ENCODE data around the gene ITPKB.

Gene ITPKB

DNA sequence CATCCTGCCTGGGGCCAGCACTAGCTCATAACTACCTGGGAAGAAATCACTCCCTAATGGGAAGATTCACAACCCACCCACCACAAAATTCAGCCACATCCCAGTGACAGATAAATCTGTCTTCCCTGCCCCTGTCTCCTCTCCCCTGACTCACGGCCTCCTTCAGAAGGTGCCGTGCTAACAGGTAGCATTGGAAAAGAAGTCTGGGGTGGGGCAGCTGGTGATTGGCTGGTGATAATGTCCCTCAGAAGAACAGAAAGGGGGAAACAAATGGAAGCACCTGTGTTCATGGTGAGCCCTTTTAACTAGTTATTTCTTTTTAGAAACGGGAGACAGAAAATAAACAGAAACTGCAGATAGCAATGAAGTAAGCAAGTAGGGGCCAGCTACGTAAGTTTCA is 29.1 kb downstream of the ITPKB start:
- in situ Hi-C loops (cut with HindIII; ENCODE audit: low sequenced_read_pairs), result loop anchor here (5.0 kb wide), 1 partner anchor 73 kb away; no protein-coding TSS in a partner anchor

DNA sequence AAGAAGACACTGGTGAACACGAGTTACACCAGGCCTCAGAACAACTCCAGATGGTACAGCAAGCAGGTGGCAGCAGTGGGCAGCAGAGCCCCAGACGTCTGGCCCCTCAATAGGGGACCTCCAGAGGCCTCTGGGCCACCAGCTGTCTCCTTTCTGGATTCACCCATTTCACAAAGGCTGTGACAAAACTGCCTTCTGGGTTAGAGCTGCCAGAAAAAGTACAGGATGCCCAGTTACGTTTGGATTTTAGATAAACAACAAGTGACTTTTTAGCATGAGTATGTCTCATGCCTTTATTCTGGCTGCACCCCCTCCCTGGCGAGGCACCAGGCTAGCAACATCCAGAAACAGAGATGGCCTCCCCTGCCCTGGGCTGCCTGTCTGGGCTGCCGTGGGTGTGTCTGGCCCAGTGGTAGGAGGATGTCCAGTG is 30.1 kb downstream of the ITPKB start:
- in situ Hi-C loops (cut with HindIII; ENCODE audit: low sequenced_read_pairs), result loop anchor here (5.0 kb wide), 1 partner anchor 72 kb away; no protein-coding TSS in a partner anchor

DNA sequence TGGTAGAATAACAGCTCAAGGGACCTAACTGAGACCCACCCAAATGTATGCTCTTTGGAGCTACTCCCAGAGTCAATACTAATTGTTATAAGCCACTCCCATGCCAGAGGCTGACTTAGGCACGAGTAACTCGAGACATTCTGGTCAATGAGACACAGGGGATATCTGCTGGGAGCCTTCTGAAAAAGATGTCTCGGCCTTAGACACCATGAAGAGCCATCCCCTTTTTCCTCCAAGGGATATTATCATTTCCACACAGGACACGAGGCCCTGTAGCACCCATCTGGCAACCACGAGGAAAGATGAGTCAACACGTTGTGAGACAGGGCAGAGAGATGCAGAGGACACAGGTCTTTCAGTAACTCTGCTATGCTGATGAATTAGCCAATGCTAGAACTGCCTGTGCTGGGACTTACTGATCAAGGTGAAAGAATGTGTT is 30.7 kb downstream of the ITPKB start:
- in situ Hi-C loops (cut with HindIII; ENCODE audit: low sequenced_read_pairs), result loop anchor here (5.0 kb wide), 1 partner anchor 71 kb away; no protein-coding TSS in a partner anchor

DNA sequence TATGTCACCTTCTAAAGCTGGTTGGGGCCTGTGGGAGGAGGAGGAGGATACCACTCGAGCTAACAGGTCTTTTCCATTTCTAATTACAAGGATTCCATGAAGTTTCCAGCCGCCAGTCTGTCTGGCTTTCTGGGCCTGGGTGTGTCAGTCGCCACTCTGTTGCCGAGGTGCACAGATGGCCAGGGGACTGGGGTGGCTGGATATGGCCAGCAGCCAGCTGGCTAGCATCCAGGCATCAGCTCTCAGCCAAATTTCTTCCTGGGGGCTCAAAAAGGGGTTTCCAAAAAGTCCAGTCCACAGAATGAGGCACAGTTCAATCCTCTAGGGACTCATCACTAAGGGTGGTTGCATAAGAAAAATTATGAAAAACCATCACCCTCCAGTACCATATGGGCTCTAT is 32.4 kb downstream of the ITPKB start:
- in situ Hi-C loops (cut with HindIII; ENCODE audit: low sequenced_read_pairs), result loop anchor here (5.0 kb wide), 1 partner anchor 69 kb away; no protein-coding TSS in a partner anchor

DNA sequence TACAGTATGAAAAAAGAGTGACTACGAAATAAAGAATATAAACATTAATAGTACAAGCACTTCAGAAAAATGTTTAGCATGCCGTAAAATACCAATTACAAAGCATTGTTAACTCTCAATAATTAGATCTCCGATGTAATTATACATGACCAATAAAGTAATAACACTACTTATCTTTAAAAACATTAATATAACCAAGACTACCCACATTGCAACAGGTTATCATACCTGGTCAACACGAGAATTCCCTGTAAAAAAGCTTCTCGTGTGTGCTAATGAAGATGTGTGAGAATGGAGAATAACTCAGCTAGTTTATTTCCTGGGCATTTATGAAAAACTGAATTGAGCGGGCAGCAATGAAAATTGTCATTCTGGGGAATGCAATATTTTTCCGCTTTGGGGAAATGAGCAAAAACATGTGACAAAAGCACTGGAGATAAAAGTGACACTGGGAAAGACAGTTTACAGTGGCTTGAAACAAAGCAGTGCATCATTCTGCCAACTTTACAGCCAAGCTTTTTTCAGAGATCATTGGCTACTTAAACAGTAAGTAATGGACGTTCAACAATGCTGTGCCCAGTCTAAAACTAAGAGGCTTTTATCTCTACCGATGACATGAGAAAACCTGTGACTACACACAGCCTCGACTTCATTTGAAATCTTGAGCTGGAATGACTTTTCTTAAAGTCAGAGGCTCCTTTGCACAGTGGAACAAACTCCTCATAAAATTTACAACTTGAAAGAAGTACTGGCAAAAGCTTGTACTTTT is 34.7 kb downstream of the ITPKB start:
- in situ Hi-C loops (cut with HindIII; ENCODE audit: low sequenced_read_pairs), result no loop called here

DNA sequence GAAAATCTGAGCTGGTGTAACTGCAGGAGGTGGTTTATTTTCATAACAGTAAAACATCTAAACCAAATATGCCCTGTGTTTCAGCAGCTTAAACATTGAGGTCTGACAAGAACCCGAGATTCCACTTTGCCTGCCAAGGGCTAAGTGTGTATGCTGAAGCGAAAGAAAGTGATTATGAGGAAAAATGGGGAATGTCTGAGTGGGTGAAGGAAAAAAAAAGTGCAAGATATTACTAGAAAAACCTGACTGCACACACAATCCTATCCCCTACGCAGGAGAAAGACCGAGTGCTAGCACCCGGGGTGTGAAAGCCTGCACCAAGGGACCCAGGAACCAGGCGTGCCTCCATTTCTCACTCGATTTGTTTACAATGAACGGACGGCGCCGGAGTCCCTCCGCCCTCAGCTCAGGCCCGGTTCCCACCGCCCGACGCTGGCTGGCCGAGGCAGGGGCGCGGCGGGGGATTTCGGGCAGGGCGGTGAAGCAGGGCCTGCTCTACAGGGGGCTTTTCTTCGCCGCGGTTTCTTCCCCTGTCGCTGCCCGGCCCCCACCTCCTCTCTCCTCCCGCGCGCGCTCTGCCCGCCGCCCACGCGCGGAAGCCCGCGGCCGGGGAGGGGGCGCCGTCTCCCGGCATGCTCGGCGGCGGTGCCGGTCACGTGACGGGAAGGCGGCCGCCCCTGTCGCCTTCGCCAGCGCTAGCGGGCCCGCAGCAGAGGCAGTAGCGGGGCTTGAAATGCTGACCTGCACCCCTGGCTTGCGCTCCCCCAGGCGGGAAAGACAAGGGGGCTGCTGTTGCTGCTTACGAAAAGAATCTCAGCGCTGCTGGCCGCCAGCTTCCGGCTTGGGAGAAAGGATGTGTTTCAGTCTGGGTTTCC is 35.9 kb downstream of the ITPKB start:
- in situ Hi-C loops (cut with HindIII; ENCODE audit: low sequenced_read_pairs), result no loop called here

DNA sequence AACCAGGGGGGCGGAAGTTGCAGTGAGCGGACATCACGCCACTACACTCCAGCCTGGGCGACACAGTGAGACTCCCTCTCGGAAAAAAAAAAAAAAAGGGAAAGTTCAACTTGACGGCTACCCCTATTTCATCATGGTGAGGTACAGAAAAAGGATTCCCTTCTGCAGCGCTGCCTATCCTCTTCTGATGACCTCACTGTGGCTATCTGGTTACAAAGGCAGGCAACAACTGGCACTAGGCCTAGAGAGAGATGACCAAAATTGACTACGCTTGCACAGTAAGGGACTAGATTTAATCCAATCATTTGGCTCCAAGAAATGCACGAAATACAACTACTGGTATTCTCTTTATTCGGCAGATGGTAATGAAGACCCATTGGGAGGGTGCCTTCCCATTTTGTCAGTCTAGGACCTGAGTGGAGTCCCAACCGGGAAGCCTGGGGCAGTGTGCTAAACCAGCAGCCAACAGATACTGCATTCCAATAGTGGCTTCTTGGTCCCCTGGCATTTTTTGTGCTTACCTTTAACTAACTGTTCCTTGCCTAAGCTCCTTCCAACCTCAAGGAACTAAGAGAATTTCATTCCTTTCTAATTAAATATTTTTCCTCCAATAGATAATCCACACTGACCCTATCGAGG is 36.6 kb downstream of the ITPKB start:
- in situ Hi-C loops (cut with HindIII; ENCODE audit: low sequenced_read_pairs), result no loop called here

DNA sequence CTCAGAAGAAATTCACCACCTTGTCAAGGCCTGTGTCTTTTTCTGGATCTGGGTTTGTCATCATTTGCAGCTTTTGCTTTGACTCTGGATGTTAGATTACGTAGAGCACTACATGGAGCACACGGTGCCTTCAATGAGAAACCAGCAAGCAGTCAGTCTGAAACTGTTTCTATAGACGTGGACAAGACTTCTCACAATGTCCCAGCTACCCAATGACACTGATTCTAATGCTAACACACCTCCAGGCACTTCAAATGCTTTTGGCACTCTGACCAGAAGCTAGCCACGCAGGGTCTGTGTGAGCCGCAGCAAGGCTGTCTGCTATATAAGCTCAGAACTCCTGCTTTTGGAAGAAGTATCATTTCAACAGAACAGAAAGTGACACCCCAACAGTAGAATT is 38.2 kb downstream of the ITPKB start:
- in situ Hi-C loops (cut with HindIII; ENCODE audit: low sequenced_read_pairs), result no loop called here

DNA sequence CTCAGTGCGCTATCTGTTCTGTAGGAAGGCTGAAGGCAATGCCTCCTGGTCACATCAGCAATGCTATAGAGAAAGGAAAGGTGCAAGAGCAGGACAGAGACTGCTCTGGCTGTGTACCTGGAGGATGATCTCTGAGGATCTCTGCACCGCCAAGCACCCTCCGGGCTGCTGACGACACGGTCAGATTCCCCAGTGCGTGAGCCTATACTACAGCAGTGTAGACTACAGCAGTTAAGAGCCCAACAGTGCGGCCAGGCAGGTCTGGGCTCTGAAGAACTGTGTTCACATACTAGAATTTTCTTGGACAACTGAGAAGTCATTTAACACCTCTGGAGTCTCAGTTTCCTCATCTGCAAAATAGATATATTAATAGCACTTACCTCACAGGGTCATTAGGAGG is 39.9 kb downstream of the ITPKB start:
- in situ Hi-C loops (cut with HindIII; ENCODE audit: low sequenced_read_pairs), result no loop called here

DNA sequence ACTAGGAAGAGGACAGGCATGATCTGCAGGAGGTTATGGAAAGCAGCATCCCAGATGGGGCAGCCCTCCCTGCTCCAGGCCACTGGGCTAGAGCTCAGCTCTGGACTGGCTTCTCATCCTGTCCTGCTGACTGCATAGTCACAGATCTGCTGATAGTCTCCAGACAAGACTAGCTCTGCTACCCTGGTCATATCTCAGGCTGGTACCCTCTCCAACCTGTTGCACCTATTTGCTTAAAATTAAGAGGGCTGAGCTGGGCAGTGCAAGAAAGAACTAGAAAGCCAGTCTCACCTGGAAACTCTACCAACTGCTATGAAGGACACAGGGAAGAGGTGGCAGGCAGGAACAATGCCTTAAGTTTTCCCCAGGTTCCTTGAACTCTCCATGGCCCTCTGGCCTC is 40.4 kb downstream of the ITPKB start:
- in situ Hi-C loops (cut with HindIII; ENCODE audit: low sequenced_read_pairs), result no loop called here

DNA sequence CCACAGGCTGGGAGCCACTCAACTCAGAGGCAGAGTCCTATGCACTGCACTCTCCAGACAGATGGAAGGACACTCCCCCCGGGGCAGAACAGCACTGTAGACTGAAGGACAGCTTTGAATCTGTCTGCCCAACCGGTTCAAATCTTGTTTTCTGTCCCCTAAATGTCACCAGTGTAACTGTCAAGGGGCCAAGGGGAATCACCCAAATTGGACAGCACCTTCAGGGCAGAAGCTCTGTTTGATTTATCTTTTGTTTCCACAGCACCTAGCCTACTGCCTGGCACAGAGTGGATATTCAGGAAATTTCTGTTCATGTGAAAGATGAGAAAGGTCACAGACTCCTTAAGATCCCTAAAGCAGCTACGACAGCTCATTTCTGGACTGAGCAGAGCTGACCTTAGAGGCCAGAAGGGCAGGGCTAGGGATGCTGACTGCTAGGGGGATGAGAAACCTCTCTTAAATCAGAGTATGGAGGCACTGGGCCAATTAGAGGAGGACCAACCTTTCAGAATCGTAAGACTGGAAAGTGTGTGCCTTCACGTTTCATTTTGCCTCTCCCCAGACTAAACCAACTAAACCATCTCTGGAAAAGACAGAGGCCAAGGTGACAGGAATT is 41.0 kb downstream of the ITPKB start:
- in situ Hi-C loops (cut with HindIII; ENCODE audit: low sequenced_read_pairs), result no loop called here

DNA sequence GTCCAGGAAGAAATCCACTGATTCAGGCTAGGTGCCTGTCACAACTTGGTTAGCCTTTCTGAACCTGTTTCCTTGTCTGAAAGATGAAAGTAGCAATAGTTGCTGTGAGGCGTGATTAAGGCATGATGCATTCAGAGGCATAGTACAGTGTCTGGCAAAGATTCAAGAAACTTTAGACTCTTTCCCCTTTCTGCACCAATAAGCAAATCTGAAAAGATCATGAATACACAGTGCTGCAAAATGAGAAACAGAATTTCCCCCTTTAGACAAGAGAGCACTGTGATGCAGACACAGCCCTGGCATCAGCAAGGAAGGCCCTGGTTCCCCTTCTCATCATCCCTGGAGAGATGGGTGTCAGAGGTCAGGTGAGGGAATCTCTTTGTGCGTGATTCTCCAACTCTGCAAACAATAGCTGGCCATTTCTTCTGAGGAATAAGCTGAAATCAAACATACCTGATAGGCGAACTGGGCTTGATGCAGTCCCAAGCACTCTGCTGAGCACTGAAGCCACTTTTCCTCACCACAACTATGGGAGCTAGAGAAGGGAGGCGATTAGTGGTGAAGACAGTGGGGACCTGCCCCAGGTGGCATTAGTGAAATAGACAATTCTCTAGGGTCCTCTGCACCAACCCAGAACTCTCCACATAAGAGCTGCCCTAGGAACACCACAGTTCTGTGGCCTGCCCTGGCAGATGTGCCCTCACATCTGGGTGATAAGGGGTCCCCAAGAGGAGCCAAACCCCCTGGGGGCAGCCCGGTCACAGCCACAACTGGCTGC is 41.7 kb downstream of the ITPKB start:
- in situ Hi-C loops (cut with HindIII; ENCODE audit: low sequenced_read_pairs), result no loop called here

DNA sequence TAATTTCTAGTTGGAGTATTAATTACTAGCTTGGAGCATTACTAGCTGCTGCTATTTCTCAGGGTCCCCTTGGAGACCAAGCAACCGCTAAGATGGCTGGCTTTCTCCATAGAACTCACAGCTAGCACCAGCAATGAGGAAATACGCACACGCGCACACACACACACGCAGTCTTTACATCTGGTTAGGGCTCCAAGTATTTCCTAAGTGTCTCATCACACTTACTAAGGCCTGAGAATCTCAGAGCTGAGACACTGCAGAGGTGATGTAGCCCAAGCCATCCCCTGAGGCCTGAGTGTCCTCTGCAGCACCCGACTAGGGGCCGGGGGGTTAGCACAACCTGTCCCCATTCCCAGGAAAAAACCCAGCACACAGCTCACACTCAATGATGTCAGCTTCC is 42.5 kb downstream of the ITPKB start:
- in situ Hi-C loops (cut with HindIII; ENCODE audit: low sequenced_read_pairs), result no loop called here

DNA sequence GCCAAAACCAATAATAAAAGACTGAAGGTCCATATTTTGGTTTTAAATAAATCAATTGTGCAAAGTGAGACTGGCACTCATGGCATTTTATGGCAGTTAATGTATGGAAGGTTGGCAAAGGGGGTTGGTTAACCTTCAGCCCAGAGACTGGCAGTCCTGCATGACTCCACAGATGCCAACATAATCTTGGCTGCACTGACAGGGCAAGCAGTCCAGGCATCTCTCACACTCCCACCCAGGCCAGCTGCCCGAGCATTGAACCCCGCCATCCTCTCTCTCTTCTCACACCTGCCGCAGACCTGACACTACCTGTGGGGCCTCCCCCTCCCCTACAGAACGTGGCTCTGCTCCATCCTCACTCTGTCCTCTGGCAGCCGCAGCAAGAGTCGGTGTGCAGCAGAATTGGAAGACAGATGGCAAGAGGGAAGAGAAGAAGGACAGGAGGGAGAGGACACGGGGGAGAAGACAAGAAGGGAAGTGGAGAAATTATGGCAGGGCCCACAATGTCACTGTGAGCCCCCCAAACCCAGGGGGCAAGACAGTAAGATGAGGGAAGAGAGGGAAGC is 43.7 kb downstream of the ITPKB start:
- in situ Hi-C loops (cut with HindIII; ENCODE audit: low sequenced_read_pairs), result no loop called here

DNA sequence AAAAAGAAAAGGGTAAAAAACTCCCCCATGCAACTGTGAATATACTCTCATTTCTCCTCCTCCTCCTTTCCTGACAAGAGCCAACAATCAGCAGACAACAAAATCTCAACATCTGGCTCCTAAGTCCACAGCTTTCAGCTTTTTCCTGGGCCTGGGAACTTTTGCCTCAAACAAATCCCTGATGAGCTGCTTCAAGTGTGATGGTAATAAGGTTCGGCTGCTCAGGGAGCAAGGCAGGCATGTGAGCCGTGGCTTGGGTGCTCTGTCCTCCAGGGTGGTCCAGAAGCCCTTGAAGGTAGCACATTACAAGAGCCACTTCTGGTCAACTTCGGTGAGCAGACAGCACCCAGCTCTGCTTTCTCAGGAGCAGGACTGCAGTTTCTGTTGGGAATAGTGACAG is 46.3 kb downstream of the ITPKB start:
- in situ Hi-C loops (cut with HindIII; ENCODE audit: low sequenced_read_pairs), result no loop called here

DNA sequence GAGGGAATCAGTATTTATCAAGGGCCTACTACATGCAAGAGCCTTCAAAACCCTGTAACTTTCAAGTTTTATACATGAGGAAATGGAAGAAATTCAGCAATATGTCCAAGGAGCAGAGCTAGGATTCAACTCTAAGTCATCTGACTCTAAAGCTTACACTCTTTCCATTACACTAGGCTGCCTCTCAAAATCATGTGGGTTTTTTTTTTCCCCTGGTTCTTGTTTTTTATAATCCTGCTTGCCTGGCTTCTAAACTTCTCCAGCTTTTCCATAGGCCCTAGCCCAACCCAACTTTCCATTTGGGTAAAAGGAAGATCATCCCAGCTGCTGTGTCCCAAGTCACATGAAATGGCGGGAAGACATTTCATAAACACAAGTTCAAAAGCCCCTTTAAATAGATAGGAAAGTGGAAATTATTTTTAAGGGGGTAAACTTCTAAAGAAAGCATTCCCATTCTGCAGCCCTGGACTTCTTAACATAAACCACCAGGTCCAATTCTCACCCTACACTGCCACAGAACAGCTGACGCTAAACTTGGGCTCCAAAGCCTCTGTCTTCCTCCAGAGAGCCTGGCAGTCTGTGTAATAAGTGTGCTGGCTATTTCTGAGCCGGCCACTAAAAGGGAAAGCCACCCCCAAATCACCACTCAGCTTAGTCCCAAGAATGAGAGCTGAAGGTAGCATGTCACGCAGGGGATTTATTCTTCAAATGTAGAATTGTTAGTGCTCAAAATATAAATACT is 46.9 kb downstream of the ITPKB start:
- in situ Hi-C loops (cut with HindIII; ENCODE audit: low sequenced_read_pairs), result no loop called here

DNA sequence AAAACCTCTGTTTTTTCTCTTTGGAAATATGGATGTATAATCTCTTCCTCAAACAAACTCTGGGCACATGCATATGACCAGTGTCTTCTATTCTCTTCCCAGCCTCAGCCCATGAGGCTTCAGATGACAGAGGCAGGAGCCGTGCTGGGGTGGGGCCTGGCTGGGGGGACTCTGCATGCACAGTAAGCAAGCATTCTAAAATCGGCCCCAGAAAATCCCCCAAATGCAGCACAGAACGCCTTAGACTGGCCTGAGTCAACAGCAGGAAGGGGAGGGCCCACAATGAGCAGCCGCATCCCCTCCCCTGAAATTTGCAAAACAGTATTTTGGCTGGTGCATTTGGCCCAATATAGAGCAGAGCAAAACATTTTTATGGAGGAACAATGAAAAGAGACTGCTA is 47.8 kb downstream of the ITPKB start:
- in situ Hi-C loops (cut with HindIII; ENCODE audit: low sequenced_read_pairs), result no loop called here

DNA sequence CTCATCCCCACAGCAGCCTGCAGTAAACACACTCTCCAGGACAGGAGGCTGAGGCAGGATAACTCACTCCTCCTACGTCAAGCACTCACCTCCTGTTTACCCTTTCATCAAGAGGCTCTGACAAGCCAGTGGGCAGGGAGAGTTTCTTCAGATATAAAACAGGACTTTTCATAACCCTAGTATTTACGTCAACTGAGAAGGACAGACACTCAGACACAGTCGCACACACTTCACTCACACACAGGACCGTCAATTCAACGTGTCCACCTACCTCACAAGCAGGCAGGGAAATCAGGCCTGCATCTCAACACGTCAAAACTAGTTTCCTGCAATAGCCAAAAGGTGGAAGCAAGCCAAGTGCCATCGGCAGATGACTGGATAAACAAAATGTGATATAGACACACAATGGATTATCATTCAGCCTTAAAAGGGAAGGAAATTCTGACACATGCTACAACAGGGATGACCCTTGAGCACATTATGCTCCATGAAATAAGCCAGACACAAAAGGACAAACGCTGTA is 48.6 kb downstream of the ITPKB start:
- in situ Hi-C loops (cut with HindIII; ENCODE audit: low sequenced_read_pairs), result no loop called here

DNA sequence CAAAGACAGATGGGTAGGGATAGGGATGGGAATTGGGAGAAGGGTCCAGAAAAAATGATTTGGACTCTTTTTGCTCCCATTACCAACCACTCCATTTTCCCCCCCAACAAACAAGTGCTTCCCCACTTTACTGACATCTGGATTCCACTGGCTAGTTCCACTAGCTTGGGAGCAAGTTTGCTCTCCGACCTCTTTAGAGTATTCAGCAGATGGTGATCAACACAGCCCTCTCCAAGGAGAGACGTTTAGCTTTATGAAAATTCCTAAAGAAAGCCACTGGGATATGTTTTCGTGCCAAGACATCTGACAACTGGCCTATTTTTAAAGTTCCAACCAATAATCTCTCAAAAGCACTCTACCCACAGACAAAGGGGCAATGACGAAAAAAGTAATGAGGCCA is 50.3 kb downstream of the ITPKB start:
- in situ Hi-C loops (cut with HindIII; ENCODE audit: low sequenced_read_pairs), result no loop called here
